ENCODE results near the gene SCN2B. TPM values are rescaled to one million over a fixed set of nuclear protein-coding genes. Genes with fewer than 3 reads are reported as not detected.
A peak's percentile ranks its signal among the peaks of the same experiment; 100 is the strongest.

SCN2B gene
- total RNA-seq, 3 donors from 2014 or later: 0.23 to 3.7 (median 0.34) TPM

- peaks cover 27% of the 10 kb centered on the region for H3K4me1 ChIP-seq (ENCODE audit: low read depth)
- intact Hi-C loops (cut with DNase I, micrococcal nuclease): loop anchor here in 1 of 2 donors (10.0 kb wide), 1 partner anchor 78 kb away; no protein-coding TSS in a partner anchor
Measured at GRCh38 chr11:118207079-118207478, 30.6 kb upstream of the SCN2B start.

GRCh38 chr11:118206391-118207031 lies 30.1 kb upstream of the SCN2B start:
- Histone ChIP-seq H3K4me3 (no peak overlapping the region), H3K36me3 (ENCODE audit: low read depth) (no peaks in the 10 kb centered on the region), H3K9me3 (no peaks in the 10 kb centered on the region), H3K4me1 (ENCODE audit: low read depth) (peaks cover 27% of the 10 kb centered on the region)
- ATAC-seq (peak; percentile 15), DNase-seq (no peak)
- intact Hi-C loops (cut with DNase I, micrococcal nuclease): loop anchor here in 1 of 2 donors (10.0 kb wide), 1 partner anchor 78 kb away; no protein-coding TSS in a partner anchor
- TF ChIP-seq CTCF (IDR thresholded peaks at IDR 0.05): no peak

More at GRCh38 chr11:118207079-118207478, 30.6 kb upstream of the SCN2B start:
- no peak for ATAC-seq
- no peak for DNase-seq
- Histone ChIP-seq H3K9me3 (no peaks in the 10 kb centered on the region), H3K36me3 (ENCODE audit: low read depth) (no peaks in the 10 kb centered on the region), H3K4me3 (no peak overlapping the region)
- TF ChIP-seq CTCF (IDR thresholded peaks at IDR 0.05): no peak

- no peaks in the 10 kb centered on the region for H3K9me3 ChIP-seq
- ATAC-seq: no peak
- H3K36me3 ChIP-seq (ENCODE audit: low read depth): no peaks in the 10 kb centered on the region
- H3K4me1 ChIP-seq (ENCODE audit: low read depth): peaks cover 22% of the 10 kb centered on the region
- H3K4me3 ChIP-seq: no peak overlapping the region
- no peak for DNase-seq
- TF ChIP-seq CTCF (IDR thresholded peaks at IDR 0.05): no peak
- intact Hi-C loops (cut with DNase I, micrococcal nuclease): loop anchor here in 1 of 2 donors (10.0 kb wide), 1 partner anchor 79 kb away; no protein-coding TSS in a partner anchor
Measured at GRCh38 chr11:118205606-118206378, 29.4 kb upstream of the SCN2B start.

- ATAC-seq: peak; percentile 97
Measured at GRCh38 chr11:118202599-118203422, 26.4 kb upstream of the SCN2B start.

More at GRCh38 chr11:118202599-118203422, 26.4 kb upstream of the SCN2B start:
- DNase-seq: peak; percentile 86 to 88 (median 87)
- intact Hi-C loops (cut with DNase I, micrococcal nuclease): loop anchor here (5.0 to 10.0 kb wide), 2 partner anchors 59 to 82 kb away; partner anchors contain the start of gene MPZL2 (in 1 of the 2)
- Histone ChIP-seq H3K36me3 (ENCODE audit: low read depth) (no peaks in the 10 kb centered on the region), H3K4me1 (ENCODE audit: low read depth) (peaks cover 31% of the 10 kb centered on the region), H3K9me3 (no peaks in the 10 kb centered on the region), H3K4me3 (no peak overlapping the region)
- no peak for TF ChIP-seq CTCF (IDR thresholded peaks at IDR 0.05)

All from mucosa of descending colon (tissue), 3 donors.